Measurements from ENCODE around the gene TTLL10.

The TTLL10 gene

DNA sequence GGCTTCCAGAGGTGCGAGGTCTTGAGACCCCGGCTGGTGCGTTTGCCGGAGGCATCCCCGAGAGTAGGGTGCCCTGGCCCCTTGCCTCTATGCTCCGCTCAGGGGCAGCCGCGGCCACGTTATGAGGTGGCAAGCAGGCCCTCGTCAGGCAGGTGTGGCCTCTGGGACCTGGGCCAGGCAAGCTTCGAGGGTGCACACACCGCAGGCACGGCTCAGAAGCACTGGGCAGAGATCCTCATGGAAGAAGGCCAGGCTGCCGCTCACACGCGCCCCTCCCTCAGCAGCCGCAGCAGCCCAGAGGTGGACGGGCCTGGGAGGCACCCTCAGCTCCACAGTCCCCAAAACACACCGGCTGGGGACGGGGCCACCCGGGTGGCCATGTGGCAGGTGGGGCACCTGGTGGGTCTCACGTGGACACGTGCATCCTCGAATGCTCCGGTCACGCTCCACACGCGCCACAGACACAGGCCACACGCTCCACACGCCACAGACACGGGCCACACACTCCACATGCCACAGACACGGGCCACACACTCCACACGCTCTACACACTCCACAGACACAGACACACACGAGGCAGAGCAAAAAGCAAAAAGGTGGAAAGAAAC is 51.7 kb downstream of the TTLL10 start:
- DNase-seq = no peak

GRCh38 chr1:1225913-1226312 is 52.2 kb downstream of the TTLL10 start:
- DNase-seq = no peak

DNA sequence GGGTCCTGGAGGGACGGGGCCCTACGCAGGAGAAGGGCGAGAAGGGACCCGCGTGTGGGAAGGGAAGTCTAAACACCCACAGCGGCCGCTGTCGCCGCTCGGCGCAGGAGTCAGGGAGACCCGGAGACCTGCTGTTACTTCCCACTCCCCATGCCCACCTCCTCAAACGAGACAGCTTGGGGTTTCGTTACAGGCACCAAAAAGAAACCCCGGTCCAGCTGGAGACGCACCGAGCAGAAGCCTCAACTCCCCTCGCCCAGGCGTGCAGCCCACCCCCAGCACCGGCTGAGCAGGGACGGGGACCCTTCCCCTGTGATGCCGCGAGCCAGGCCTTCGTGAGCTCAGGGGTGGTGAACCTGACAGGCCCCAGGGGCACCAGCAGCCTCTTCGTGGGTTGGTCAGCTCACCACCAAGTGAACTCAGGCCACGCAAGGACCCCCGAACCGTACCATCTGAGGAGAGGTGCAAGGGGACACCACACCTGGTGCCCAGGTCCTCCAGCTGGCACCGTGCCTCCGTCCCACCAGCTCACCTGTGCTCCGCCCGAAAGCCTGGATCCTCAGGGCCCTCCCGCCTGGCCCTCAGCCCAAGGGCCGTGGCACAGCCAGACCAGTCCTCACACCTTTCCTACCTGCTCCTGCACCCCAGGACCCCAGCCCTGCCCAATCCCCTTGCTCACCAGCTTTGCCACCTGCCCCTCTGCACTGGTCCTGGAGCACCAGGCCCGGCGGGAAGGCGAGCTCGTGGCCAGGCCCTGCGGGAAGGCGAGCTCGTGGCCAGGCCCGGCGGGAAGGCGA is 53.1 kb downstream of the TTLL10 start:
- DNase-seq = no peak

- no peak for DNase-seq
These were observed 53.7 kb downstream of the TTLL10 start for GRCh38 chr1:1227386-1227785.

GRCh38 chr1:1228187-1228586 is 54.5 kb downstream of the TTLL10 start:
- DNase-seq = no peak

GRCh38 chr1:1228596-1229321 is 55.1 kb downstream of the TTLL10 start:
- no peak for DNase-seq

DNA sequence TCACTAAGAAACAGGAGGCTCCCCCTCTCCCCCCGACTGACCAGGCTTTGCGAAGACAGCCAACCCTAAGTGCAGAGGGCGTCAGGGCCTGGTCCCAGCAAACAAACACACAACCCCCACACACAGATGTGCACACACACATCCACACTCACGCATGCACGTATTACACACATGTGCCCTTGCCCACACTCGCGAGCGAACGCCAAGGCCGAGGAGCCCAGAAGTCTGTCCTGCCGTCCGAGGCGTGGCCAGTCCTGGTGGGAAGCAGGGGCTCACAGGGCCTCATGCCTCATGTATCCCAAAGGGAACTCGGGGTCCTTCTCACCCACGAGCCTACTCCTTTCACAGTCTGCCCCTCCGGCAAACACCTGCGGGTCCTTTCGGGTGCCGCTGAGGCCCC is 56.1 kb downstream of the TTLL10 start:
- no peak for DNase-seq

- DNase-seq = no peak
These were observed 57.1 kb downstream of the TTLL10 start for GRCh38 chr1:1230656-1231399.

- DNase-seq = peak; percentile 97
These were observed 57.9 kb downstream of the TTLL10 start, which contains the start of gene SDF4 for GRCh38 chr1:1231400-1232207. Gene SDF4, minus strand, starts transcription at chr1:1232001. Its CDS starts 3,229 bp downstream, at chr1:1228772.

DNA sequence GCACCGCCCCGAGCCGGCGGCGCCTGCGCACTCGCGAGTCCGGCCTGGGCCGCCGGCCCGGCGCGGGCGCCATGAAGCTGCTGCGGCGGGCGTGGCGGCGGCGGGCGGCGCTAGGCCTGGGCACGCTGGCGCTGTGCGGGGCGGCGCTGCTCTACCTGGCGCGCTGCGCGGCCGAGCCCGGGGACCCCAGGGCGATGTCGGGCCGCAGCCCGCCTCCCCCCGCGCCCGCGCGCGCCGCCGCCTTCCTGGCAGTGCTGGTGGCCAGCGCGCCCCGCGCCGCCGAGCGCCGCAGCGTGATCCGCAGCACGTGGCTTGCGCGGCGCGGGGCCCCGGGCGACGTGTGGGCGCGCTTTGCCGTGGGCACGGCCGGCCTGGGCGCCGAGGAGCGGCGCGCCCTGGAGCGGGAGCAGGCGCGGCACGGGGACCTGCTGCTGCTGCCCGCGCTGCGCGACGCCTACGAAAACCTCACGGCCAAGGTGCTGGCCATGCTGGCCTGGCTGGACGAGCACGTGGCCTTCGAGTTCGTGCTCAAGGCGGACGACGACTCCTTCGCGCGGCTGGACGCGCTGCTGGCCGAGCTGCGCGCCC is 58.6 kb downstream of the TTLL10 start, which contains the start of gene B3GALT6:
B3GALT6 (plus strand) TSS at position 30 of the 588 bp plus-strand sequence; CDS start at position 72, 42 bp downstream.
- DNase-seq = no peak

GRCh38 chr1:1232796-1233566 is 59.3 kb downstream of the TTLL10 start:
- DNase-seq = no peak

DNA sequence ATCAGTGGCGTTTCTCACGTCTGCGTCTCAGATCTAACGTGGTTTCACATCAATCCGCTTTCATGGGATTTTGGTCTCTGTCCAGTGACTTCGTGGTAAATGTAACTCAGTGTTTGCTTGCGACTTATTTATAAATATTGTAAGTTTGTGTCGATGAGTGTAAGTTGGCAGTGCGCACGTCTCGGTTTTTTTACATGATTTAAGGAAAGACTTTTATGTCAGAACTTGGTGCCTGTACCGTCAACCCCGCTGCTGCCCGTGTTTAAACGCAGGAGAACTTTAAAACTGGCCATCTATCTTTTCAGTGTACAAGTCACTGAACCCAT is 59.9 kb downstream of the TTLL10 start:
- DNase-seq = no peak

GRCh38 chr1:1234180-1234808 is 60.6 kb downstream of the TTLL10 start:
- DNase-seq = no peak

DNA sequence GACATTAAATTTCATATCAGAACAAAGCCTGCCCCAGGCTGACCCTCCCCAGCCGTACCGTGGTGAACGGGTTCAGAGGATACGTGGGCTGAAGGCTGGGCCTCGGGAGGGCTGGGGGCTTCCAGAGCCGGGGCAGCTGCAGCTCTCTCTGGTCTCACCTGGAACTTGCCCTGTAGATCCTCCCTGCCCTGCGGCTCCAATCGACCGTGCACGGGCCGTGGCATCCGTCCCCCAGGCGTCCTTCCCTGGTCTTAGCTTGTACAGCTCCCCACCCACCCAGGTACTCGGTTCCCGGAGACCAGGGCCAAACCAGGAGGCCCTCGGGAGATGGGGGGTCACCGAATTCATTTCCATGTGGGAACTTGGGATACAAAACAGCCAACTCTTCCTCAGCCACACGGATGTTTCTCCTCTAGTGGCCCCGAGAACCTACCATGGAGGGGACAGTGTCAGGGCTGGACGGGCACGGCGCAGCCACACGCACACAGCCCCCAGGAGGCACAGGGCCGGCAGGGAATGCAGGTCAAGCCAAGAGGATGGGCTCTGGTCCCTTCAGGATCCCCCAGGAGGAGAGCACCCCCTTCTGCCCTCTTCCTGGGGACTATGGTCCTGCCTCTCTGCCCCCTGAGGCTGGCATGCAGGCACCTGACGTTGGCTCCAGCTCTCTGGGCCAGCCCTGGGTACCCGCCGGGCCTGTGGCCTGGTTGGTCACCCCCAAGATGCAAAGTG is 61.5 kb downstream of the TTLL10 start:
- DNase-seq = no peak

DNA sequence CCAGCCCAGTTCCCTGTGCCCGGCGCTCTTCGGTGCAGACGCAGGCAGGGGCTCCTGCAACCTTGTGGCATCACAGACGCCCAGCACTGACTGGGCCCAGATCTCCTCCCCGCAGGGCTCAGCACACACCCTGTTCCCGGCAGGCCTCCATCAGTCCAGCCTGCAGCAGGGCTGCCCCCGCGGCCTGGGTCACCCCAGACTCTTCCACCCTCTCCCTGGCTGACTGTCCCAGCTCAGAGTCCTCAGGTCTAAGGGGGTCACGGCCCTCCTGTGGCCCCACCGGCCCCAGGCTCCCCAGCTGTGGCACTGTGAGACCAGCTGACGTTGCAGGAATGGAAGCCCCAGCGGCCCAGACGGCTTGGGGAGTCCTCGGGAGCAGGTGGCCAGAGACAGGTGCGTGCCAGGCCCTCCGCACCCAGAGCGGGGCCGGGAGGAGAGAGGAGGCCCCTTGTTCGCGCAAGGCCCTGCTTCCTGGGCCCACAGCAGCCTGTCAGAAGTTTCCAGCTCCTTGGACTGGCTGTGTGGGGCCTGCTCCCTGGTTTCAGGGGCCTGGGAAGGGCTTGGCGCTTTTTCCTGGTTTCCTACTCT is 62.6 kb downstream of the TTLL10 start:
- no peak for DNase-seq

GRCh38 chr1:1236945-1237873 is 63.5 kb downstream of the TTLL10 start:
- DNase-seq = no peak

DNA sequence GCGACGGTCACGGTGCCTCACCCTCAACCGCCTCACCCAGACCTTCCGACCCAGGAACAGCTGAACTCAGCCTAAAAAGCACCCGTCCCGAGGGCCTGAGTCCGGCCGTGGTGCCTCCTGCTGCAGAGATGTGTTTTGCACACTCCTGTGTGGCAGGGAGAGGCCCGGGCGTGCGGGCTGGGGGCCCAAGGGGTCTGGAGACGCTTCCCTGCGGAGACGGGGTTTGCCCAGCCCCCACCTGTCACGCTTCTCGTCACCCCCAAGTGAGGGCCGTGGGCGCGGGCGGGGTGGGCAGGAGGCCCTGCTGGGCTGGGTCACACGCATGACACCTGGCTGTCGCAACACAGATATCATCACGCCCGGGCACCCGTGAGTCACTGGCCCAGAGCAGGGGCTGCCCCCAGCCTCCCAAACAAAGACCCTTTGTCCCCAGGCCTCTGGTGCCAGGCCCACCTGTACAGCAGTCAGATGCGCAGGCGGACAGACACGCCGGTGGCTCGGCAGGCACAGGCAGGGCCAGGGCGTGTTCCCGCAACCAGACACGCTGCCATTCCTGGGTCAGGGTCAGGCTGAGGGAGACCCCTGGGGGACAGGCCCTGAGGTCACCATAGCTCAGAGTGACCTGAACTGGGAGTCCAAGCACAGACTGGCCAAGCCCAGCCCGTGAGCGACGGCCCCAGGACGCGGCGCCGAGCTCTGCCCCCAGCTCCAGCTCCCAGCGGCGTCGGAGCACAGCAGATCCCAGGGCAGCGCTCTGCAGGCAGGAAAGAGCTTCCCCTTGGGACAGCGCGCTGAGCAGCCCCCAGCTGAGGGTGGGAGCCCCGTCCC is 64.4 kb downstream of the TTLL10 start:
- peak; percentile 15 for DNase-seq
